PFSK-1 (cell line): ENCODE measurements around the gene ELMO1.

Source experiments
- FOXP2 ChIP-seq: optimal IDR thresholded peaks from 2 replicates; pipeline ENCODE3; 2011; ENCODE audit warnings: borderline replicate concordance, control low read depth, inconsistent platforms; ENCODE audit not compliant: insufficient read depth; ENCODE audit errors: extremely low read length, extremely low read depth
- POLR2AphosphoS5 ChIP-seq: IDR thresholded peaks from 2 replicates; pipeline ENCODE4 v1.6.1; 2012; ENCODE audit warnings: low read depth, mild to moderate bottlenecking, control low read depth, low read length, moderate library complexity
- SIN3A ChIP-seq: IDR thresholded peaks from 2 replicates; pipeline ENCODE4 v1.6.1; 2012; ENCODE audit warnings: mild to moderate bottlenecking, low read length, moderate library complexity, borderline replicate concordance; ENCODE audit not compliant: insufficient read depth
- TAF1 ChIP-seq: IDR thresholded peaks from 2 replicates; pipeline ENCODE4 v1.6.1; 2012; ENCODE audit warnings: low read length, control low read depth, borderline replicate concordance; ENCODE audit not compliant: insufficient read depth
- TF ChIP-seq, protein P1 (sequence below), 2 experiments: IDR thresholded peaks; 2 replicates each; pipeline versions ENCODE4 v1.6.1 to v1.8.0; 2011 to 2012; ENCODE audit warnings: low read depth in 2 of 2, low read length in 2 of 2, control low read depth in 1 of 2, inconsistent platforms in 1 of 2, mild to moderate bottlenecking in 1 of 2, moderate library complexity in 1 of 2; ENCODE audit not compliant: insufficient read depth in 1 of 2

DNA sequence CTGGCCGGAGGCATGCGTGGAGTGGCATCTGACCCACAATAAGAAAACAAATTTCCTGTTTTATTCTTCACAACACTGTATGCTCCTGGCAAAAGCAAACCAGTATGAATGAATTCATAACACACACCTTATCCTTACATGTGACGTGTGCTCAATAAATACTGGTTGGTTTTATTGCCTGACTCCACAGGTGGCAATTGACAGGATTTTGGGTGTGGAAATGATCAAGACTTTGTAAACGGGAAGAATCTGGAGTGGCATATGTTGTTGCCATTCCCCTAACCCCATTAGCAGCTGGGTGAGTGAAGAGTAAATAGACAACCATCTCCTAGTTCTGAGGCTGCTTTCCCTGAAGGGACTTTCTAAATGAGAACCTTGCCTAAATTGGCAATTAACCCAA is 508.8 kb downstream of the ELMO1 start:
- no peak for TF ChIP-seq POLR2AphosphoS5
- TF ChIP-seq, protein P1, sequence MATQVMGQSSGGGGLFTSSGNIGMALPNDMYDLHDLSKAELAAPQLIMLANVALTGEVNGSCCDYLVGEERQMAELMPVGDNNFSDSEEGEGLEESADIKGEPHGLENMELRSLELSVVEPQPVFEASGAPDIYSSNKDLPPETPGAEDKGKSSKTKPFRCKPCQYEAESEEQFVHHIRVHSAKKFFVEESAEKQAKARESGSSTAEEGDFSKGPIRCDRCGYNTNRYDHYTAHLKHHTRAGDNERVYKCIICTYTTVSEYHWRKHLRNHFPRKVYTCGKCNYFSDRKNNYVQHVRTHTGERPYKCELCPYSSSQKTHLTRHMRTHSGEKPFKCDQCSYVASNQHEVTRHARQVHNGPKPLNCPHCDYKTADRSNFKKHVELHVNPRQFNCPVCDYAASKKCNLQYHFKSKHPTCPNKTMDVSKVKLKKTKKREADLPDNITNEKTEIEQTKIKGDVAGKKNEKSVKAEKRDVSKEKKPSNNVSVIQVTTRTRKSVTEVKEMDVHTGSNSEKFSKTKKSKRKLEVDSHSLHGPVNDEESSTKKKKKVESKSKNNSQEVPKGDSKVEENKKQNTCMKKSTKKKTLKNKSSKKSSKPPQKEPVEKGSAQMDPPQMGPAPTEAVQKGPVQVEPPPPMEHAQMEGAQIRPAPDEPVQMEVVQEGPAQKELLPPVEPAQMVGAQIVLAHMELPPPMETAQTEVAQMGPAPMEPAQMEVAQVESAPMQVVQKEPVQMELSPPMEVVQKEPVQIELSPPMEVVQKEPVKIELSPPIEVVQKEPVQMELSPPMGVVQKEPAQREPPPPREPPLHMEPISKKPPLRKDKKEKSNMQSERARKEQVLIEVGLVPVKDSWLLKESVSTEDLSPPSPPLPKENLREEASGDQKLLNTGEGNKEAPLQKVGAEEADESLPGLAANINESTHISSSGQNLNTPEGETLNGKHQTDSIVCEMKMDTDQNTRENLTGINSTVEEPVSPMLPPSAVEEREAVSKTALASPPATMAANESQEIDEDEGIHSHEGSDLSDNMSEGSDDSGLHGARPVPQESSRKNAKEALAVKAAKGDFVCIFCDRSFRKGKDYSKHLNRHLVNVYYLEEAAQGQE (IDR thresholded peaks at IDR 0.05; ENCODE audit: insufficient read depth in 1 of 2, low read depth in 2 of 2, low read length in 2 of 2), result no peak
- no peak for TF ChIP-seq TAF1
- TF ChIP-seq SIN3A, result no peak
- no peak for TF ChIP-seq FOXP2
